Endometrium (tissue), 2 donors: ENCODE data around the gene NRCAM.

Source experiments
- FAIRE-seq: peaks from 2 replicates; lab custom pipeline; 2012; peaks lifted over from hg19 to GRCh38; lab: Jason Lieb, UNC
- donor health status: control.
- donor health status: control.

NRCAM gene

DNA sequence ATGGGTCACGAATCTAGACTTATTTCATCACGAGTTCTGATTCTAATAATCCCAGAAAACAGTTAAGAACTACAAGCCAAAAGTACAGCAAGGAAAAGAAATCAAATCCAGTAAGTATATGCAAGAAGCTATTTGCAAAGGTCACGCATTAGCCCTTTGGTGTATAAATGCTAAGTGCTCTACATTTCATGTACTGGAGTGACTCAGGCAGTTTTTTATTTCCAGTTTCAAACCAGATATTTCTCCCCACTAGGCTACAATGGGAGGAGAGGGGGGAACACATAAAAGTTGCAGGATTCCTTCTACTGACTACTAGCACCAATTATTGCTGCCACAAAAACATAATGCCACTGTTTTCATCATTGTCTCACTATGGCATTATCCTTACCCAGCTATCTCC is 148.0 kb downstream of the NRCAM start:
- FAIRE-seq: no peak

DNA sequence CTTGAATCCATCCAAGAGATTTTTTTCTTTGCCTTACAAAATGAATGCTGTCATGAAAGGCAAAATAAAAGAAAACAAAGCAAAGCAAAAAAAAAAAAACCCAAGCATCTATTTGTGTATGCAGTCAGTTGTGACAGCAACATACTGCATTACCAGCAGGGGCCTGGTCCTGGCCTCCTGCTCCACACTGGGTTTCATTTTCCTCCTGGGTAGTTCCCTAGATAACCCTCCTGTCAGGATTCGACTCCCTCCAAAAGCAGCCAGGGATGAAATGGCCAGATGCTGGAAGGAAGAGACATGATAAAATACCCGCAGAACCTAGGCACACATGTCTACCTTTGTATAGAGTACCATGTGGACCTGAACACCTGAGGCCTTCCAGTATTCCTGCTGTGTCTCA is 148.6 kb downstream of the NRCAM start:
- FAIRE-seq: no peak

DNA sequence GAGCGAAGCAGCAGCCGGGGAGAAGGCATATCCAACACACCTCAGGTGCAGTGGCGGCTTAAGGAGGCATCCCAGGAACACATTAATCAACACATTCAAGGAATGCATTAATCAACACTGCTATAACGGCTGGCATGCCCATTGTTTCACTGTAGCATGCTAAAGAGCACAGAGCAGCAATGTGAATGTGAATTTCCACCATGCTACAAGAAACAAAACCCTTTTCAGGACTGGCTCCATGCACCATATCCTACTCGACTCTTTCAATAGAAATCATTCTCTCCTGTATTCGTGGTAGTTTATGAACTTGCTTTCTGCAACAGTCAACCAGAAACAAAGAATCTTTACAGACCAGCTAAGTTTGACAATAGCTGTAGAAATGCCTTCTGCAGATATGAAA is 149.0 kb downstream of the NRCAM start:
- no peak for FAIRE-seq

DNA sequence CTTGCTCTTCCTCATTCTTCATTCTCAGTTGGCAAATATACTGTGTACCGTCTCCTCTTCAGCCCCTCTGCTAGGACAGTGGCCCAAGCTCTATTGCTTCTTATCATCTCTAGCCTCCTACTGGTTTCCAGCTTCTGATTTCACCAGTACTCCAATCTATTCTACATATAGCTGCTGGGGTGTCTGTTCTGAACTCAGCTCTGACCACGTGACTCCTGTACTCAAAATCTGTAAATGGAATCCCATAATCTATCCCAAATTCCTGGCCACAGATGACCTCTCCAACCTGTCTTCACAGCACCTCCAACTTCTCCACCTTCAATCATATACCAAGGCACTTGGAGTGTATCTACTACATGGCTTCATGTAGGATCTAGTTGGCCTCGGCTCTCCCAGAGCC is 152.9 kb downstream of the NRCAM start:
- FAIRE-seq: no peak

DNA sequence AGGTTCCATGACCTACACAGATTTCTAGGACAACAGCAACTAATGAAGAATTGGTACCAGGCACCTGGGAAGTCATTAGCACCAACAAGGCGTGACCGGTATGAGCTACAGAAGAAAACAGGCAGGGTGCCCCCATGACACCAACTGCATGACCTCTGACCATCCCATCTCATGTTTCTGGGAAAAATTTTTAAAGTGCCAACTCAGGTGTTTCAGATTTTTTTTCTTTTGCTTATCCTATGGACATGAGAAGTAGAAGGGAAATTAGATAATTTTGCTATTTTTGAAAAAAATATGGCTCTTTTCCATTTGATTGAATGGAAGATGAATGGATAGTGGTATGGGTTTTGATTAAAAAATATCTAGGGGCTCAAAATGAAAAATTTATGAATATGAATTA is 154.8 kb downstream of the NRCAM start:
- FAIRE-seq: no peak

DNA sequence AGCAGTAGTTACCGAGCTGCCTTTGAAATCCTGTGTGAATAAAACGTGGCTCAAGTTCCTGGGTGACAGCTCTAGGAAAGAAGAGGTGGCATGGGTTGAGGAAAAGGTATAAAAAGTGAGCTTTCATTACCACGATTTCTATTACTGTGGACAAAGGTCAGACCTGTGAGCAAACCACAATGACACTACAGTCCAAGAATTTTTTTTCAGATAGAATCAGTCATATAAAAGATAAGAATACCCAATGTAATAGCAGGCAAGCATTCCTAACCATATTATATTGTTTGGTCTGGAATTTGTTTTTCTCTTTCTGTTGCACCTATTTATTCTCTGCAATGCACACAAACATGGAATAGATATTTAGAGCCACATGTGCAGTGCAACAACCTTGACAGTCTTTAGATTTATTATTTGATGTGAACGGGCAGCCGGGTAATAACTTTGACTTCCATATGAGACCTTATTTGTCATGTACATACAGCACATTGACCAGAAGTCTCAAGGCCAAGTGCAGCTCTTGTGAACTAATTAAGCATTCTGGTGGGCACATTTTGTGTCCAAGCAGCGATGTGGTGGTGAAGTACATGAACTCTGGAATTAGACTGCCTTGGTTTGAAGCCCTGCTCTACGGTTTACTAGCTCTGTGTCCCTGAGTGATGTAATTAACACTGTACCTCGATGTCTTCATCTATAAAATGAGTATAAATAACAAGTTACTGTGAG is 156.8 kb downstream of the NRCAM start:
- FAIRE-seq: no peak

DNA sequence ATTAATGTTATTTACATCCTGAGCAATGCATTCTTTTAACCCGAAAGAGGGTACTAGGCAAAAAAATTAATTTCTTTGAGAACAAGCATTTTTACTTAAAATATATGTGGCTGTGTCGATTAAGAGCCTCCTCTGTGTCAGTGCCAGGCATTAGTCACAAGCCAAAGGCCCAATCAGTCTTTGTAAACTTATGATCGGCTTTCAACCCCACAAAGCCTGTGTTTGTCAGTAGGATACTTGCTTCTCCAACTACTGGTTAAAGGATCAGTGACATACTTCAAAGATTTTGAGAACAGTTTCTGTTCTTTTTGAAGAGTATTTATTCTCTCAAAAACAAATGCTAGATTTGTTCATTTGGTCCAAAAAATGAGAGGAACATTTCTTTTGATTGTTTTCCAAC is 159.3 kb downstream of the NRCAM start:
- no peak for FAIRE-seq

DNA sequence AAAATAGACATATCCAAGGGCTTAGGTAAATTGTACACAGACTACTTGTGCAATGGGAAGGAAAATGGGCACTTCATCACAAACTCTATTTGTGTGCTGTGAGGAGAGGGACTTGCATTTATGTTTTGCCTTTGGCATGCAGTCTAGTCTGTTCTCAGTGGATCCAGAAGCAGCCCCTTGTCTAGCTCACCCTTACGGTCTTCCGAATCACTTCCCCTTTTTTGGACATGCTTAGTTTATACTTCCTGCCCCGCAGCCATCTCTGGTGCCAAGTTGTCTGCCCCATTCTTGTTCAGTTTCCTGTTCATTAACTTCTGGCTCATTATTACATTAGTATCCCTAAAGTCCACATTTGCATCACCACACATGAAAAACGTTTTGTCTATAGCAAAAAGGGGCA is 161.6 kb downstream of the NRCAM start:
- FAIRE-seq: no peak

DNA sequence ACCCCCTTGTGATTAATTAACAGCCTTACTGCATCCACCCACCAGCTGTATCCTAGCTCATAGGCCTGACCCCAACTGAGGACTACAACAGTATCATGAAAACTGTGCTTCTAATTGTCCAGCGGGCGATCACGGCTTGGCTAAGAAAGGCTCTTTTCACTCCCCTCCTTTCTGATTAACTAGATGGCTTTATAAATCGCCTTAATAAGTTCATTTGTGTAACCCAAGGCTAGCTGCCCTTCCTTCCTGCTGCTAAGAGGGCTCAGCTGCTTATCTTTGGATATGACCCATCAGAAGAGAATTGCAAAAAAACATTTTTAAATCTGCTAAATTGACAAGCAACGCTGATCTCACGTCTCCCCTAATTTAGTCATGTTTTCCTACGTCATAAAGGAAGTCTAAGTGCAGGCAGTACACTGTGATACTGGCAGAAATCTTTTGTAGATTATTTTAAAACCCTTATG is 163.1 kb downstream of the NRCAM start:
- FAIRE-seq: no peak

DNA sequence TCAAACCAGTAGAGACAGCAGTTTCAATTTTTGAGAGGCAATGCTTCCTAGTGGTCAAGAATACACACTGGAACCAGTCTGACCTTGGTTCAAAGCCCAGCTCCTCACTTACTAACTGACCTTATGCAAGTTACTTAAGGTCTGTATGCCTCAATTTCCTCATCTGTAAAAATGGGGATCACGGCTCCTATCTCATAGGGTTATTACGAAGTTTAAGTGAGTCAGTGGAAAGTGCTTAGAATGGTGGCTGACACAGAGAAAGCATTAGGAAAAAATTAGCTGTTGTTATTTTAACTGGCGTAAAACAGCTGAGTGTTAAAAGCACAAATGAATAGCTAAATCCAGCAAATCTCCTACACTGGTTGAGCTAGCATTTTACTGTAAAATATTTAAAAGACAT is 163.7 kb downstream of the NRCAM start:
- FAIRE-seq: no peak

DNA sequence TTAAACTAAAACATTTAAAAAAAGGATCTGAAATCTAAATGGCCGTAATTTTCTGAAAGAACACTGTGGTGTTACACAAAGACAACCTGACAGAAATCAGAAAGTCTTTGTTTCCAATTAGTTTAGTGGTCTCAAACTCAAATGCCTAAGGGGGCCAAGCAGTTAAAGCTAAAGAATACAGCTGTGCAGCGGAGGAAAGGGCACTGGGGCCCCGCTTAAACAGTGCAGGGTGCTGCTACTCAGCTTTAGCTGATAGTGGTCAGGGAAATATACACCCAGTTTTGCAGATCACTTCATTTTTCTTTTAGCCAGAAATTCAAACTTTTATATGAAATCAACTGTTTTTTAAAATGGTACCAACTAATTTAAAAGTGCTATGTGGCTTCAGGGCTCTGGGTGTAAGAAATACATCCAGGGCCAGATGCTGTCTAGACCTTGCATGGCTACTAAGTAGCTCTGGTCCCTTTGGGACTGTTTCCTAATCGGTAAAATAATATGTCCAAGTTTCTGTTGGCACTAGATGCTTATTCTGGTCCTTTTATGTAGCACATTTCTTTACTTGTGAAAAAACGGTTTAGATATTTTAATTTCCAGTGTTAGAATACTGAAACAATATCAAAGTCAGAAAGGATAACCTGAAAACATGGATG is 164.3 kb downstream of the NRCAM start:
- no peak for FAIRE-seq

DNA sequence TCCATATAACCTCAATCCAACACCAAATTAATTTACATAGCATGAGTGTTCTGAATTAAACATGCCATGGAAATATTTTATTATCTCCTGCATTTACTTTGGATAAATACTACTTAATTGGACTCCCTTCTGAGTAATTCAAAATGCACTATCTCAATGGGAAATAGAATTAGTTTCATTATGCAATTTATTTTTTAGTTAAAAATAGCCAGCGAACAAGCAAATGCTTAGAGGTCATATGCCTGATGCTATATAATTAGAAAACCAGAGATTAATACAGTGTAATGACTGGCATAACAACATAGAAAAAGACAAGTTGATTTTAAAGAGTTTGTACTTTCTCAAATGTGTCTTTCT is 165.1 kb downstream of the NRCAM start:
- FAIRE-seq: no peak

DNA sequence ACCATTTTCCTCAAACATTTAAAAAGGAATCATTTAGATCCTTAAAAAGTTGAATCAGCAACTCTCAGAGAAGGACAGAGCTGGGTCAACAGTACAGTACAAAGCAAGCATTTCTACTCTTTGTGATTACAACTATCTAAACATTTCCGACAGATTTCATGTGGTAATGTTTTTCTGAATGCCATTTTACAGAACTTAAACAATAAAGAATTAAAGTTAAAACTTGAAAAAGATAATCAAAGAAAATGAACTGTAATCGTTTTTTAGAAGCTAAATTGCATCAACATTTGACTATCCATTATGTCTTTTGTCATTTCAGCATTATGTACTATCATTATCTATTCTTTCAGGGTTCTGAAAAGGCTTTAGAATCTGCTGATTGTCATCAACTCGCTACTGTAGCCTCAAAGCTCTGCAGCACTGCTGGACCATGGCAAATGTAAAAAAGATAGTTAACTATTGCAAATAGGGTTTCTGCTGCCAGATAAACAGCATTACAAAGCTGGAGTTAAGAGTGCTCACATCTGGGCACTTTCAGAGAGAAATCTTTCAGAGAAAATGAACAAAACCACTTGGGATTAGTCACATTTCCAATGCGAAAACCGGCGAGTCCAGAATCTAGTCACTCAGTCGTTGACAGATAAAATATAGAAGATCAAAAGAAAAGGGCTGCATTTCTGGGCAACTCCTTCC is 165.6 kb downstream of the NRCAM start:
- FAIRE-seq: no peak

DNA sequence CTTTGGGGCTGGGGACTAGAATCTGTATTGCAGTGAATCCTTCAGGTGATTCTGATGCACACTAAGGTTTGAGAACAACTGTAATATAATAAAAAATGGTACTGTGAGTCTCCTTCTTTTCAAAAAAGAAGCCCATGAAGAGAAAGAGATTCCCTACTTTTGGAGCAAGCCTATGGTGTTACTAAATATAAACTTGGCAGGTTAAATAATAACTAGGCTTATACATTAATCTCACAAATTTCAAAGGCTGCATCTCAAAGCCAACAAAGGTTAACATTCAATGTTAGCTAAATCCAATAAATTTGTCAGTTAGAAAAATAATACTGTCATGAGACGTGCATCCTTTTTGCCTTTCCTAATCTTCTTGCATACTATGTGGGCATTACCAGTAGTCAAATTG is 166.4 kb downstream of the NRCAM start:
- no peak for FAIRE-seq

DNA sequence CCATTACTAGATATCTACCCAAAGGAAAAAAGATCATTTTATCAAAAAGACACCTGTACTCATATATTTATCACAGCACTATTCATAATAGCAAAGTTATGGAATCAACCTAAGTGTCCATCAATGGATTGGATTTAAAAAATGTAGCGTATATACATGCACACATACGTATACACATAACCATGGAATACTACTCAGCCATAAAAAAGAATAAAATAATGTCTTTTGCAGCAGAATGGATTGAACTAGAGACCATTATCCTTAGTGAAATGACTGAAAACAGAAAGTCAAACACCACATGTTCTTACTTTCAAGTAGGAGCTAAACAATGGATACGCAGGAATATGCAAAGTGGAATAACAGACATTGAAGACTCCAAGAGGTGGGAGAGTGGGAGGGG is 168.4 kb downstream of the NRCAM start:
- FAIRE-seq: no peak

DNA sequence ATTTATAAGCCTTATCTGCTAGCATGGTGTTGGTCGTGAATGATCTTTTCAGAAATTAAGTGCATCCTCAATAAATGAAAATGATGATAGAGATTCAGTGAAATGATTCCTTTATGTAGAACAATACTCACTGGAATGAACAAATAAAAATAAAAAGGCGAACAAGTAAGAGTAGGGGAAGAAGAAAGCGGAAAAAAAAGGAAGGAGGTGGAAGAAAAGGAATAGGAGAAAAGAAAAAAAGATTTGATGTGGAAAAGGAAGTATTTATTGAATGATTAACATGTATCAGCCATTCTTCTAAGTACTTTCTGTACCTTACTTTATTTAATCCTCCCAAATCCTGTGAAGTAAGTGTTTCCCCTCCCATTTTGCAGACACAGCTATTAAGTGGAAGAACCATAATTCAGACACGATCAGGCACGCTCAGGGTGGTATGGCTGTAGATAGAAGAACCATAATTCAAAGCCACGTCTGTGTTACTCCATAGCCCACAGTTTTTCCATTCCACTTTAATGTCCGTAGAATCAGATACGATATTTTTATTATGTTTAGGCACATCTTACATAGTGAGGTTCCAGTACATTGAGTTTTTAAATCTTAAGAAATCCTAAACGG is 169.8 kb downstream of the NRCAM start:
- FAIRE-seq: no peak

DNA sequence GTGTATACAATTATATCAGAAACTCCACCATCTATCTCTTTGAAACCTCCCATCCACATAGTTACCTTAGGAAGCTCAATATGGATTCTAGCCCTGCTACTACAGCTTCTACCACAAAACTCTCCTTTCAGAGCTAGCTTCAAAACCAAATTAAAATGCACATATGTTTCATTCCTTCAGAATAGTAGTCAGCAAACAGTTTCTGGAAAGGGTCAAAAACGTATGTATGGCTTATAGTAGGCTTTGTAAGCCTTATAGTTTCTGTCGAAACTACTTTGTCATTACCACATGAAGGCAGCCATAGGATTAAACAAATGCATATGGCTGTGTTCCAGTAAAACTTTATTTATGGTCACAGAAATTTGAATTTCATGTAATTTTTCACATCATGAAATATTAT is 170.5 kb downstream of the NRCAM start:
- FAIRE-seq: no peak

DNA sequence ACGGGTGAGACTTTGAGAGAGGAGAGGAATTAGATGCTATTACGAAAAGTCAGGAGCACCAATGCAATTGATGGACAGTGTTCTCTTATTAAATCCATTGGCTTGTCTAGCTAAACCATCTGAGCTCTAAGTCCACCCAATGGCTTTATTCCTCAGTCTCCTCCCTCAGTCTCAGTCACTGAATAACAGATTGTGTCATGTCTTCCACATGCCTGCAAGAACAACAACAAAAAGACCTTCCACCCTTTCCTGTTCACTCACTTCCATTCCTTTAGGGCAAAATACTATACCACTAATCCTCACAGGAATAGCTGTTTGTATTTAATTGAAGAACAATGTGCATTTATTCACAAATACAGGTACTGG is 171.2 kb downstream of the NRCAM start:
- FAIRE-seq: no peak

DNA sequence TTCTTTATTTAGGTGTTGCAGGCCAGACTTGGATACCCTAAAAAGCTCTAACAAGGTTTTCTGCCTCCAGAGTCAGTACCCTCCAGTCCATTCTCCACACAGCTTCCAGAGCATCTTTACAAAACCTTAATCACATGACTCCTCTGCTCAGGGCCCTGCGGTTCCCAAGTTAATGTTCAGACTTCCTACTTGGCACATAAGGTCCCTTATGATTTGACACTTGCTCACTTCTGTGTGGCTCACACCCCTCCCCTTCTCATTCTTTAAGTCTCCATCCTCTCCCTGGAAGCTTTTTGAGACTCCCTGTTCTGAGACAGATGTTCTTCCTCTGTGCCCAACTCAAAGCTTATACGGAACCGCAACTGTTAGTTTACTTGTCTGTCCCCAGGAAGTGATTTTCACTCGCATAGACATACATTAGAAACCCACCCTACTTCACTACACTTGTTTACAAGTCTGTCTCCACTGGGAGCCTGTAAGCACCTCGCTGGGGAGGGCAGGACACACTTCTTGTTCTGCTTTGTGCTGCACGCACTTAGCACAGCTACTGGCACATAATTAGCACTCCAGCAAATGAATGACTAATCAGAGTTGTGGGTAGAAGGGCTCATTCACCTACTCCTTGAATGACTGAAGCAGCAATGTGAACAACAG is 171.8 kb downstream of the NRCAM start:
- no peak for FAIRE-seq

DNA sequence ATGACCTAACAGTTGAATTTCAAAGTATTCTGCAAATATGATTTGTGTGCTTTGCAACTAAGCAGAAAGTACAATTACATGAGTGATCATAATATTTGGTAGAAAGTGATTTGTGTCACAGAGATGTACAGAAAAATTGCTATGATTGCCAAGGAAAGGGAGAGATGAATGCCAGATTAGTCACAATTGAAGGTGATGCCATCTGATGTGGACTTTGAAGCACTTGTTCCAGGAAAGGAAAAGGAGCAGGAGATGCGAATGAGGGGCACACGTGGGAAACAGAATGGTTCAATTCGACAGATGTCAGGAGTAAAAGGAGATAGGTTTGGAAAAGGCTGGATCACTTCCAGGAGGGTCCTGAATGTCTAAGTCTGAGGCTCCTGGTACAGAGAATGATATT is 173.0 kb downstream of the NRCAM start:
- FAIRE-seq: no peak

DNA sequence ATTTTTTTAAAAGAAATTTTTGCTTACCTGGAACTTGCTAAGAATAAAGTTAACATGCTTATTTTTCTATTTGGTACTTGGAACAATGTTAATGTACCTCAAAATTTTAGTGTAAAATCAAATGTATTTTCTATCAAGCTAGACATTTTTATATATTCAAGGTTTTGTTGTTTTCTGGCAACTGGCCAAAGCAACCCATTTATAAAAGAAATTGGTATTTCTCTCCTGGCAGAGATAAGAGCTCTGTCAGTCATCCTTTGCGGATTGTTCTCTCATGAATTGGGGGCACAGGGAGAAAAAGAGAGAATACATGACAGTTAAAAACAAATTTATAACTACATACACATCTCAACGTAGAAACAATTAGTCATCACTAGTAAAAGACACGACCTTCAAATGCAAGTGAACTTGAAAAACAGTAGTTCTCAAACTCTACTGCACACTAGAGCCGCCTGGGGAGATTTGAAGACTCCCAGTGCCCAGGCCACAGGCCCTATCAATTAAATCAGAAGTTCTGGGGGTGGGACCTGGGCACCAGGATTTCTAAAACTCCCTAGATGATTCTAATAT is 173.7 kb downstream of the NRCAM start:
- no peak for FAIRE-seq

DNA sequence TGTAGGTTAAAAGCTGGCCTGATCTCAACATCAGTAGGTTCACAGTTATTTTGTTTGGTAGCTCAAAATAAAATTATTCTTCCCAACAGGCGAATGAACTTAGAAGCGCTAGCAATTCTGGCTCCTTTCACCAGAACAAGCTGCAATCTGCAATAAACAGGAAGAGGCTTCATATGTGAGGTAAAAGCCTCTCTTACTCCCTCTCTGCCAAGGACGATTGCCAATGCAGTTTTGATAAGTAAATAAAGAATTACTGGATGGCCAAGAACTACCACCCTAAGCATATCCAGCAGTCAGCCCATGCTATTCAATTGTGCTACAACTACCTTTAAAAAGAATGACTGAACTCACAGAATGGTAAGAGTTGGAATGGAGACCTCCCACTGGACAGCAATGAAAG is 176.1 kb downstream of the NRCAM start:
- FAIRE-seq: no peak
